Common myeloid progenitor, CD34-positive (primary cell): Measurements from ENCODE around the gene EEFSEC.

Source experiments
- CTCF ChIA-PET: fragments of 350-600 bp; sonication (Branson Sonifier 250); formaldehyde crosslinking; loops from one replicate; lab custom pipeline; 2021; ENCODE audit warnings: antibody characterized with exemption; lab: Charles Lee
- POLR2A ChIA-PET: fragments of 350-600 bp; sonication (Branson Sonifier 250); formaldehyde crosslinking; loops from one replicate; lab custom pipeline; 2021; ENCODE audit warnings: antibody characterized with exemption; lab: Charles Lee
- DNase-seq, 3 donors: peaks; one replicate each; pipeline versions ENCODE4 v3.0.0 to v3.0.0-alpha.2; 2013
- H3K27ac ChIP-seq, 2 experiments: 1 replicate in 1 of 2; 2 replicates in 1 of 2; pipeline ENCODE4 v1.7.0; 2013; ENCODE audit warnings: inconsistent platforms in 2 of 2, low read length in 2 of 2, mild to moderate bottlenecking in 2 of 2, low read depth in 1 of 2, moderate library complexity in 1 of 2; ENCODE audit not compliant: severe bottlenecking in 2 of 2, insufficient read depth in 1 of 2, poor library complexity in 1 of 2
- H3K27me3 ChIP-seq, 5 experiments: replicated peaks in 2 of 5; 1 replicate in 3 of 5; 2 replicates in 2 of 5; pipeline versions ENCODE4 v1.6.1 to v1.7.0; 2013; ENCODE audit warnings: low read length in 4 of 5, mild to moderate bottlenecking in 2 of 5, moderate library complexity in 2 of 5, inconsistent platforms in 1 of 5; ENCODE audit not compliant: insufficient read depth in 5 of 5, control insufficient read depth in 4 of 5
- H3K36me3 ChIP-seq, 4 experiments: 1 replicate in 2 of 4; 2 replicates in 2 of 4; pipeline versions ENCODE4 v1.6.1 to v1.7.0; 2013; ENCODE audit warnings: low read length in 3 of 4, control low read depth in 1 of 4, mild to moderate bottlenecking in 1 of 4; ENCODE audit not compliant: control insufficient read depth in 4 of 4, insufficient read depth in 4 of 4
- H3K4me1 ChIP-seq, 4 experiments: 1 replicate in 3 of 4; 2 replicates in 1 of 4; pipeline versions ENCODE4 v1.6.1 to v1.7.1; 2013; ENCODE audit warnings: low read length in 3 of 4, mild to moderate bottlenecking in 3 of 4, control low read depth in 1 of 4, inconsistent platforms in 1 of 4, moderate library complexity in 1 of 4; ENCODE audit not compliant: control insufficient read depth in 4 of 4, insufficient read depth in 4 of 4; ENCODE audit errors: control extremely low read depth in 1 of 4
- H3K4me3 ChIP-seq, 7 experiments: 1 replicate in 4 of 7; 2 replicates in 3 of 7; pipeline versions ENCODE4 v1.5.1 to v1.7.0; 2013; ENCODE audit warnings: mild to moderate bottlenecking in 7 of 7, low read length in 6 of 7, moderate library complexity in 6 of 7, inconsistent platforms in 2 of 7, low read depth in 2 of 7, control low read depth in 1 of 7; ENCODE audit not compliant: insufficient read depth in 4 of 7, control insufficient read depth in 1 of 7; ENCODE audit errors: extremely low read depth in 1 of 7
- H3K9me3 ChIP-seq, 5 experiments: 1 replicate in 4 of 5; 2 replicates in 1 of 5; pipeline versions ENCODE4 v1.6.1 to v1.7.1; 2013; ENCODE audit warnings: low read length in 4 of 5, mild to moderate bottlenecking in 2 of 5, inconsistent platforms in 1 of 5, low read depth in 1 of 5, moderate library complexity in 1 of 5; ENCODE audit not compliant: control insufficient read depth in 4 of 5, insufficient read depth in 2 of 5; ENCODE audit errors: control extremely low read depth in 1 of 5
- WGBS: methylation state at CpG from one replicate; pipeline ENCODE4 v1.1.5; 2013; ENCODE audit not compliant: insufficient coverage; 5-methylcytosine and 5-hydroxymethylcytosine counted together

Gene EEFSEC

DNA sequence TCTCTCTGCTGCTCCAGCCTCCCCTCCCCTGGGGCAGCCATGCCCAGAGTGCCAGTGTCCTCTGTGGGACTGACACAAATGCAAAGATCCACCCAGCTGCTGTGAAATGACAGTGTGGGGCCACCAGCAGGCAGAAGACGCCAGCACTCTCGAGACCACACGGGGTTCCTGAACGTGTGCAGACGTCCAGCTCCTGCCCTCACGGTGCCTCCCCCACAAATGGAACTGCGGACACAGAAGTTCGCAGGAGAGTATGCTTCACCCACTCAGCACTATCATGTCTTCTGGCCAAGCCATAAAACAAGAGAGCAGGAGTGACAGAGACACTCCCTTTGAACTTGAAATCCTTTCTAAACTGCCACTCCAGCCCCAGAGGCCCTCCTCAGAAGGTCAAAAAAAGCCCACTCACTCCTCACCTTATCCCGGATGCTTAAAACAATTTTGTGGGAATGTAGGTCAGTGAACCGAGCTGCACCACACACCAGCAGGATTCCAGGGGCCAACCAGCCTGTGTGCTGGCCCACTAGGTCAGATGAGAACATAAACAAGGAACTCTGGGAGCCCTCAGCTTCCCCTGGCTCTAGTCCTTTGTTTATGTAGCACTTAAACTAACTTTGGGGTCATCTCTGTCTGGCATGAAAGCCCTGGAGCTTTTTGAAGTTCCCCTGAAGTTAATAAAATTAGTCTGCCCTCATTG lies 200.9 kb downstream of the EEFSEC start:
- Histone ChIP-seq H3K27me3 (no peaks in the 10 kb centered on the region), H3K4me1 (peaks cover 0 to 1% (median 0%) of the 10 kb centered on the region in 4 experiments), H3K36me3 (peaks cover 3 to 28% (median 22%) of the 10 kb centered on the region in 4 experiments), H3K27ac (no peak overlapping the region), H3K4me3 (no peak overlapping the region), H3K9me3 (no peaks in the 10 kb centered on the region)
- POLR2A ChIA-PET = no interaction called here
- 99% methylated on average over 10 of the region's 10 CpGs for WGBS
- CTCF ChIA-PET = interaction anchor here (1.6 kb wide), 1 partner anchor 14 kb away, joined by 3 read pairs; no protein-coding TSS in a partner anchor
- no peak for DNase-seq

DNA sequence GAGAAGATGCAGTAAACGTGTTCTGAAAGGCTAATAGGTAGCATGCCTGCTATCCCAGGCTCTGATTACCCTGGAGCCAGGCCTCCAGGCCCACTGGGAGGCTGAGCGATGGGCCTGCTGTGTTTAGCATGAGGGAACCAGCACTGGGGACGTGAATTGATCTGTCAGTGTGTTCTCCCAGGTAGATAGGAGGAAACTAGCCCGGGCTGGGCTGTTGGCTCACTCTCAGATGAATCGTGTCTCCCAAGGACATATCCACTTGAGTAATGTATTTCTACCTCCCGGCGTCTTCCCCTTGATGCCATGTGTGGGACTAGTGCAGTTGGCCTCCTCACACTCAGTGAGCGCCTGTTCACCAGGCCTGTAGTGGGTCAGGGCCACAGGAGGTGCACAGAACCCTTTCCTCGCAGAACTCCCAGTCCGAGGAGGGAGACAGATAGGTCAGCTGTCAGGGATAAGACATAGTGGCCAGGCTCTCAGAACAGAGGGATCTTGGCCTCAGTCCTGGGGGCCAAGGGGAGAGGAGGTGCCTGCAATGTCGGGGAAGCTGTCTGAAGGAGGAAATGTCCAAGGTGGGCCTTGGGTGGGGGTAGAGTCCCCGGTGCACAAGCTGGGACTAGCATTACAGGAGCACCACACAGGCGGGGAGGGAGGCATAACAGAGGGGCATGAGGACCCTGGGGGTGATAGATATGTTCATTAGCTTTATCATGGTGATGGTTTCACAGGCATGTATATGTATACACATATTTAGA lies 201.7 kb downstream of the EEFSEC start:
- Histone ChIP-seq H3K4me1 (no peaks in the 10 kb centered on the region), H3K9me3 (no peaks in the 10 kb centered on the region), H3K27ac (no peak overlapping the region), H3K4me3 (no peak overlapping the region), H3K36me3 (peaks cover 3 to 28% (median 21%) of the 10 kb centered on the region in 4 experiments), H3K27me3 (no peaks in the 10 kb centered on the region)
- WGBS = 97% methylated on average over 10 of the region's 13 CpGs
- POLR2A ChIA-PET = no interaction called here
- DNase-seq = no peak
- CTCF ChIA-PET = interaction anchor here (0.7 to 1.6 kb wide), 2 partner anchors 14 to 15 kb away, joined by 3 to 4 read pairs; no protein-coding TSS in a partner anchor

DNA sequence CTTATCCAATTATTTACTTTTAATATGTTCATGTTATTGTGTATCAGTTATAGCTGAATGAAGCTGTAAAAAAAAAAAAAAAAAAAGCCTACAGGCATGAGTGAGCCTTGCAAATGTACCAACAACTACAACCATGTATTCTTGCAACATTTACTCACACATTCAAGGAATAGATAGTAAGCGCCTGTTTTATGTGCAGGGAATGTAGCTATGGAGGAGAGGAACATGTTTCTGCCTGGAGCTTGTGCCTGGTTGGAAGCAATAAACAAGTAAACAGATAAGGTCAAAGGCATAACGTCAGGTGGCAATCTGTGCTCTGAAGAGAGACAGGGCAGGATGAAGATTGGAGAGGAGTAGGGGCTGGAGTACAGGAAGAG lies 202.2 kb downstream of the EEFSEC start:
- 100% methylated on average over 1 of the region's 2 CpGs for WGBS
- CTCF ChIA-PET = interaction anchor here (0.7 to 1.6 kb wide), 2 partner anchors 13 to 16 kb away, joined by 3 to 4 read pairs; no protein-coding TSS in a partner anchor

DNA sequence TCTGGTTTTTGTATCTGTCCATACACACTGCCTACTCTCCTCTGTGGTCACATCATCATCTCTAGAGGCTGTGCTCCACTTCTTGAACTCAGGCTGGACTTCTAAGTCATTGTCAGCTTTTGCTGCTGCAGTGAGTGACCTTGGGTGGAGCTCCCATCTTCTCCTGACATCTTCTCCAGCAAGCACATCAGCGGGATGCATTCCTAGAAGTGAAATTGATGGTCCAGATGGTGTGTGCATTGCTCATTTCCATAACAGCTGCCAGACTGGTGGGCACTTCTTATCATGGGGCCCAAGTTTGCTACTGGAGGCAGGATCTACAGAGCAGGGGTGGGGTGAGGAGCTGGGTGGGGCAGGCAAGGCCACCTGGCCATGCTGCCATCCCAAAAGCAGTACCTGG lies 203.5 kb downstream of the EEFSEC start:
- H3K27ac ChIP-seq = no peak overlapping the region
- no peaks in the 10 kb centered on the region for H3K27me3 ChIP-seq
- no peaks in the 10 kb centered on the region for H3K9me3 ChIP-seq
- WGBS = no CpG with 5 or more reads among the region's 1 CpG
- H3K36me3 ChIP-seq = peaks cover 0 to 18% (median 12%) of the 10 kb centered on the region in 4 experiments
- no peak for DNase-seq
- CTCF ChIA-PET = no interaction called here
- no peaks in the 10 kb centered on the region for H3K4me1 ChIP-seq
- POLR2A ChIA-PET = interaction anchor here (0.9 kb wide), 1 partner anchor 18 kb away, joined by 3 read pairs; no protein-coding TSS in a partner anchor
- H3K4me3 ChIP-seq = no peak overlapping the region

More for the DNA sequence above, 202.2 kb downstream of the EEFSEC start:
- Histone ChIP-seq H3K27ac (no peak overlapping the region), H3K4me1 (no peaks in the 10 kb centered on the region), H3K27me3 (no peaks in the 10 kb centered on the region), H3K36me3 (peaks cover 3 to 28% (median 21%) of the 10 kb centered on the region in 4 experiments), H3K4me3 (no peak overlapping the region), H3K9me3 (no peaks in the 10 kb centered on the region)
- POLR2A ChIA-PET = interaction anchor here (0.7 kb wide), 1 partner anchor 11 kb away, joined by 3 read pairs; no protein-coding TSS in a partner anchor
- no peak for DNase-seq

DNA sequence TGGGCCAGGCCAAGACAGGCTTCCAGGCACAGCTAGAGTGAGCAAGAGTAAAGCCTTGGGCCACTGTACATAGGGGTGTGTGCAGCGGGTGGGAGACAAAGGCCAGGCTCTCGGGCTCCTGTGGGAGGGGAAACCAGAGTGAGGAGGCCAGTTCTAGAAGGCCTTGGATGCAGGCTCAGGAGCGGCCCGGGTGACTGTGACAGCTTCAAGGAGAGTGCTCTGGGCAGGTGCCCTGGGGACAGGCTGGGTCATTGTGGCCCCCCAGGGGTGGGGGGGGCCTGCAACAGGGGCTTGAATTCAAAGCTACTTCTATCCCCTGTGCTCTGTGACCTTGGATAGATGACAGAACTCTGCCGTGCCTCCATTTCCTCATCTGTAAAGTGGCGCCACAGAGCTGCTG lies 204.3 kb downstream of the EEFSEC start:
- H3K36me3 ChIP-seq = peaks cover 0 to 18% (median 10%) of the 10 kb centered on the region in 4 experiments
- no peak overlapping the region for H3K4me3 ChIP-seq
- WGBS = 100% methylated on average over 6 of the region's 6 CpGs
- H3K4me1 ChIP-seq = no peaks in the 10 kb centered on the region
- no peak overlapping the region for H3K27ac ChIP-seq
- no peaks in the 10 kb centered on the region for H3K27me3 ChIP-seq
- ChIA-PET CTCF (interaction anchor here (0.7 kb wide), 1 partner anchor 32 kb away, joined by 3 read pairs; no protein-coding TSS in a partner anchor), POLR2A (no interaction called here)
- H3K9me3 ChIP-seq = no peaks in the 10 kb centered on the region
- no peak for DNase-seq

DNA sequence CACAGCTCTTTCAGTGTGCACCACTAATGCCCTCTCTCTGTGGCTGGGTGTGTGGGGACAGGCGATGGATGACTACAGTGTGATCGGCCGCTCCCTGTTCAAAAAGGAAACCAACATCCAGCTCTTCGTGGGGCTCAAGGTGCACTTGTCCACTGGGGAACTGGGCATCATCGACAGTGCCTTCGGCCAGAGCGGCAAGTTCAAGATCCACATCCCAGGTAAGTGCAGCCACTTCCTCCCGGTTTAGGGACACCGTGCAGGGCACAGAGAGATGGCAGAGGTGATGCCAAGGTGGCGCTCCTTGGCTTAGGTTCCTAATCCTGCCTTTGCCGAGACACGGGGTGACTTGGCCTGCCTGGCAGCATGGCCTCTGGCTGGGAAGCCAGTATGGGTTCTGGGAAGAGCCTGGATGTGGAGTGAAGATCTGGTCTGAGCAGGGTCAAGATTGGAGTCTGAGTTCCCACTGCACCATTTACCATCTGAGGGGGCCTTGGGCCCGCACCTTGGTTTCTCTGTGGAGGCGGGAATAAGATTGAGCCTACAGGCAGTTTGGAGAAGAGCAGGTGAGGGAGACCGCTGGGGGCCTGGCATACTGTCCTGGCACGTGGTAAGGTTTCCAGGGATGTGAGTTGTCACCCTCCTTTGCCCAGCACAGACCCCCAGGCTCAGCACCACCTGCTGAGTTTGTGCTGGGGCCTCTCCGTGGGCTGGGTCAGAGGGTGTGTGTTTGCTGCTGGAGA lies 205.0 kb downstream of the EEFSEC start:
- no peak overlapping the region for H3K27ac ChIP-seq
- no peak overlapping the region for H3K4me3 ChIP-seq
- H3K36me3 ChIP-seq = peaks cover 0 to 22% (median 12%) of the 10 kb centered on the region in 4 experiments
- WGBS = 94% methylated on average over 17 of the region's 17 CpGs
- ChIA-PET CTCF (interaction anchor here (0.7 kb wide), 1 partner anchor 33 kb away, joined by 3 read pairs; no protein-coding TSS in a partner anchor), POLR2A (no interaction called here)
- H3K27me3 ChIP-seq = no peaks in the 10 kb centered on the region
- no peak for DNase-seq
- no peaks in the 10 kb centered on the region for H3K9me3 ChIP-seq
- no peaks in the 10 kb centered on the region for H3K4me1 ChIP-seq
